ENCODE measurements around the gene CADPS.

CADPS gene

DNA sequence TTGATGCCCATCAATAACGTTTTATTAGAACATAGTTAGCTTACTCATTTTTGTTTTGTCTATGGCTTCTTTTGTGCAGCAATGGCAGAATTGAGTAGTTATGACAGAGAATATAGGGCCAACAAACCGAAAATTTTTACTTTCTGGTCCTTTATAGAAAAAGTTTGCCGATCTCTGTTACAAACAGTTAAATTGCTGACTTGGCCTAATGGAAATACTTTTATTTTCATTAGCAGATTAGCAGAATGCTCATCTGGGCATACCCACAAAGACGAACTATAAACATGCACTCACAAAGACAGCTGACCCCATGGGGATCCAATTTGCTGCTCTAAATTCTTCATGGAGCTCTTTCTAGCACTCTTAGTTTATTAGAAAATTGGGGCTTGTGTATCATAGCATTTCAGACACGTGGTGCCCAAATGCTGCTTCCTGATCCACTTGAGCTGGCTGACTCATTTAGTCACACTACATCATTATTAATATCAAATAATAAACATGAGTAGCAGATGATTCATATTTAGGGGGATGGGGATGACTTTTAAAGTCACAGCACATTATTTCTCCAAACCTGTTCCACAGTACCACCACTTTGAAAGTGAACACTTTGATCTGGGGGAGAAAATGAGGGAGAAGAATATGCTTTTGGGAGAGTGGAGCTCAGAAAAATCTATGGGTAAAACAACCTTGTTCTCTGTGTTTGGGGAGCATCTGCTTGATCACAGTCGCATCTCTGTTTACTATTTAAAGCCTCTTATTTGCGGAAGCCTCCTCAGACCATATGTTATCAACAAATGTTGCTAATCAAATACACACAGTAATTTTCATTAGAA lies 273.8 kb downstream of the CADPS start:
- no peak for DNase-seq (ENCODE audit: low read depth in 1 of 2, low spot score in 1 of 2)
- H3K27me3 ChIP-seq (ENCODE audit: insufficient read depth, poor library complexity, severe bottlenecking) = no peaks in the 10 kb centered on the region
- H3K4me3 ChIP-seq (replicated peaks; ENCODE audit: insufficient read depth, low read length) = no peak overlapping the region
- no peak overlapping the region for H3K27ac ChIP-seq (replicated peaks)
- TF ChIP-seq POLR2AphosphoS5 (IDR thresholded peaks at IDR 0.05; ENCODE audit: low read depth) (no peak), CTCF (IDR thresholded peaks at IDR 0.05; ENCODE audit: insufficient read depth, low read length) (no peak), REST (IDR thresholded peaks at IDR 0.05; ENCODE audit: insufficient replicate concordance, low read depth) (no peak)

- TF ChIP-seq REST (IDR thresholded peaks at IDR 0.05; ENCODE audit: insufficient replicate concordance, low read depth) = no peak
- DNase-seq (ENCODE audit: low read depth in 1 of 2, low spot score in 1 of 2) = no peak
These were observed 275.2 kb downstream of the CADPS start for GRCh38 chr3:62600033-62600432.

GRCh38 chr3:62597491-62597890 lies 277.7 kb downstream of the CADPS start:
- H3K27ac ChIP-seq (replicated peaks) = no peak overlapping the region
- TF ChIP-seq GABPA (IDR thresholded peaks at IDR 0.05; ENCODE audit: low read depth) (no peak), CTCF (IDR thresholded peaks at IDR 0.05; ENCODE audit: insufficient read depth, low read length) (no peak), SPI1 (IDR thresholded peaks at IDR 0.05; ENCODE audit: borderline replicate concordance, low read depth) (no peak), POLR2AphosphoS5 (IDR thresholded peaks at IDR 0.05; ENCODE audit: low read depth) (no peak), REST (IDR thresholded peaks at IDR 0.05; ENCODE audit: insufficient replicate concordance, low read depth) (no peak)
- no peaks in the 10 kb centered on the region for H3K27me3 ChIP-seq (ENCODE audit: insufficient read depth, poor library complexity, severe bottlenecking)
- H3K4me3 ChIP-seq (replicated peaks; ENCODE audit: insufficient read depth, low read length) = no peak overlapping the region
- no peak for DNase-seq (ENCODE audit: low read depth in 1 of 2, low spot score in 1 of 2)

More at GRCh38 chr3:62600033-62600432, 275.2 kb downstream of the CADPS start:
- no peaks in the 10 kb centered on the region for H3K27me3 ChIP-seq (ENCODE audit: insufficient read depth, poor library complexity, severe bottlenecking)
- H3K4me3 ChIP-seq (replicated peaks; ENCODE audit: insufficient read depth, low read length) = no peak overlapping the region
- H3K27ac ChIP-seq (replicated peaks) = no peak overlapping the region
